HG03196 (cell line): Measurements from ENCODE around the gene MADCAM1.
A peak's percentile ranks its signal among the peaks of the same experiment; 100 is the strongest.

Experiments
- ATAC-seq: cut with Tn5 transposase; IDR thresholded peaks from one replicate; pipeline ENCODE4 v1.9.1; 2021; ENCODE audit not compliant: unreplicated experiment

MADCAM1 gene

GRCh38 chr19:507286-508203 lies 11.3 kb downstream of the MADCAM1 start, which contains the start of gene TPGS1:
Gene TPGS1 (plus strand): TSS chr19:507497. CDS start chr19:507507, 10 bp downstream.
- peak; percentile 64 for ATAC-seq

GRCh38 chr19:508204-509150 lies 12.2 kb downstream of the MADCAM1 start:
- no peak for ATAC-seq

GRCh38 chr19:510606-511100 lies 14.4 kb downstream of the MADCAM1 start:
- no peak for ATAC-seq

GRCh38 chr19:511101-511851 lies 15.0 kb downstream of the MADCAM1 start:
- no peak for ATAC-seq

- ATAC-seq, result no peak
Observed at GRCh38 chr19:512547-513365, 16.5 kb downstream of the MADCAM1 start.

GRCh38 chr19:513368-514165 lies 17.3 kb downstream of the MADCAM1 start:
- no peak for ATAC-seq

GRCh38 chr19:514166-514663 lies 17.9 kb downstream of the MADCAM1 start:
- ATAC-seq, result no peak

- ATAC-seq, result no peak
Observed at GRCh38 chr19:517721-518597, 21.7 kb downstream of the MADCAM1 start.

GRCh38 chr19:518598-519231 lies 22.4 kb downstream of the MADCAM1 start:
- no peak for ATAC-seq

- ATAC-seq, result no peak
Observed at GRCh38 chr19:519449-519865, 23.2 kb downstream of the MADCAM1 start.

- no peak for ATAC-seq
Observed at GRCh38 chr19:522726-523125, 26.4 kb downstream of the MADCAM1 start.

GRCh38 chr19:524062-524674 lies 27.9 kb downstream of the MADCAM1 start:
- ATAC-seq, result no peak

GRCh38 chr19:525029-525428 lies 28.7 kb downstream of the MADCAM1 start:
- no peak for ATAC-seq

- no peak for ATAC-seq
Observed at GRCh38 chr19:525857-526419, 29.7 kb downstream of the MADCAM1 start.

- no peak for ATAC-seq
Observed at GRCh38 chr19:530134-531008, 34.1 kb downstream of the MADCAM1 start.
